Kidney glomerular epithelial cell (primary cell): ENCODE data around the gene CAPN15.
"Not testable (repeated sequence)": the region's sequence is repeated elsewhere in the genome, so short reads cannot be mapped to it uniquely, and the experiment has no call there.

Source experiments
- DNase-seq: peaks from one replicate; lab custom pipeline; 2025; lab: John Stamatoyannopoulos, UW

CAPN15 gene

DNA sequence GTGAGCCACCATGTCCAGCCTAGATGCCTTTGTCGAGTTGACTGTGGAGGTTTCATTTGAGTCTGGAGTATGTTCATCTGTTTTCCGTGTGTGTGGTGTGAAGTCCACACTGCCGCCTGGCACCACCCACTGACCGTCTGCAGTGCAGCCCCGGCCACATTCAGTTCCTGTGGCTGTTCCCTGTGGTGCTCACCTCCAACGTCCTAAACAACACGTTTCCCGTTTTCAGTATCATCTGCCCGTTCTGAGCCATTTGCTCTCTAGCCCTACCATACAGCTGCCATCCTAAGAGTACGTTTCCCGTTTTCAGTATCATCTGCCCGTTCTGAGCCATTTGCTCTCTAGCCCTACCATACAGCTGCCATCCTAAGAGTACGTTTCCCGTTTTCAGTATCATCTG is 20.0 kb upstream of the CAPN15 start:
- not testable (repeated sequence) for DNase-seq

DNA sequence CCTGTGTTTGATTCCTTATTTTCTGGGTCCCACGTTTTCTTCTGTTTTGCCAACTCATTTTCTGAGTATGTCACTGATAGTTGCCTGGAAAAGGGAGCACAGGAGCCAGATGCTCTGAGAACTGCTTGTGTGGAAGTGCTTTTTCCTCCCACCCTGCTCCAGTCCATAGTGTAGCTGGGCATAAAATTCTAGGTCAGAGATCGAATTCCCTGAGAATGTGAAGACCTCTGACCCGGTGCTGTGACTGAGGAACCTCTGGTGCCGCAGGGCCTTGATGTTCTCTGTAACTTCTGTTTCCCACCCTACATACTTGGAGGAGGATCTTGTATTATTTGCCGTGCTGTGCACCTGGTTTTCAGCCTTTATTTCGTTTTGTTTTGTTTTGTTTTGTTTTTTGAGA is 19.5 kb upstream of the CAPN15 start:
- DNase-seq: no peak

DNA sequence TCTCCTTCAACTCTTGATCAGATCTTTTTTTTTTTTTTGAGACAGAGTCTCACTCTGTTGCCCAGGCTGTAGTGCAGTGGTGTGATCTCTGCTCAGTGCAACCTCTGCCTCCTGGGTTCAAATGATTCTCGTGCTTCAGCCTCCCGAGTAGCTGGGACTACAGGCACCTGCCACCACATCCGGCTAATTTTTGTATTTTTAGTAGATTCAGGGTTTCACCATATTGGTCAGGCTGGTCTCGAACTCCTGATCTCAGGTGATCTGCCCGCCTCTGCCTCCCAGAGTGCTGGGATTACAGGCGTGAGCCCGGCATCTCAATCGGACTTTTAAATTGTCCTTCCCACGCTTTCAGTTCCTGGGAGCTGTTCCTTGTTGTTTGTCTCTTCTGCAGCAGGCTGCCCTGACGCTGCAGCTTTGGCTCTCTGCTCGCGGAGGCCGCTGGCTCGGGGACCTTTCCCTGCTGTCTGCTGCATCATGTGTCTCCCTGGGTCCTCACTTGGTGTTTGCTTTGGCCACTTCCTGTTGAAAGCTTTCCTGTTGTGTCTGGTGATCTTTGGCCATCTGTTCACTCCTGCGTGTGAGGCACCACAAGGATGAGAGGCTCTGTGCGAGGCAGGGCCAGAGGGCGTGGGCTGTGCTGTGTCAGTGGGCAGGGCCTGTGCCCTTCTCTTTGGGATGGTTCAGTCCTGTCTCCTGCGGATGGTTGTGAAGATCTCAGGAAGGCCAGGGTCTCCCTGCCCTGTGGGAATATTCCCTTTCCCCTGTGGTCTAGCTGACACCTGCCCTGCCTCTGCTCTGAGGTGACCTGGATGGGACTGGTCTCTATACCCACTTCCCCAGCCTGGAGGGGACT is 18.4 kb upstream of the CAPN15 start:
- no peak for DNase-seq

DNA sequence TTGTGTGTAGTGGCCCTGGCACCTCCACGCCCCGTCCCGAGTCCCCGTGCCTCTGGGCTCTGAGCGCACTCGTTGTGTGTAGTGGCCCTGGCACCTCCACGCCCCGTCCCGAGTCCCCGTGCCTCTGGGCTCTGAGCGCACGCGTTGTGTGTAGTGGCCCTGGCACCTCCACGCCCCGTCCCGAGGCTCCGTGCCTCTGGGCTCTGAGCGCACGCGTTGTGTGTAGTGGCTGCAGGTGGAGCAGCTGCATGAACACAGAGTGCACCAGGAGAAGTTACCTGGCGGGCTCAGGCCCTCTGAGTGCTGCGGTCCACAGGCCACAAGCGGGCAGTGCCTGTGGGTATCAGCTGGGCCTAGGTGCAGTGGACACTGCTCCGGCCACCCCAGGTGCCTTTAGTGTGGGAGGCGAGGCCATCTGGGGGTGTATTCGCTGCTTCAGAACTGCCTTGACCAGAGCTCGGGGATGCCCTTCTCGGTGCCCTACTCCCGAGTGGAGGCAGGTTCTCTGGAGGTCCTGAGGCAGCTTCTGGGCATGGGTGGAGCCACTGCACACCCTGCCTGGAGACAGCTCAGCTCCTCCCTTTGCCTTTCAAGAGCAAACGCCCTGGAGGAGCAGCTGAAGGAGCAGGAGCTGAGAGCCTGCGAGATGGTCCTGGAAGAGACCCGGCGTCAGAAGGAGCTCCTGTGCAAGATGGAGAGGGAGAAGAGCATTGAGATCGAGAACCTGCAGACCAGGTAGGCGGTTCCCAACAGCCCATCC is 17.3 kb upstream of the CAPN15 start:
- DNase-seq: no peak

DNA sequence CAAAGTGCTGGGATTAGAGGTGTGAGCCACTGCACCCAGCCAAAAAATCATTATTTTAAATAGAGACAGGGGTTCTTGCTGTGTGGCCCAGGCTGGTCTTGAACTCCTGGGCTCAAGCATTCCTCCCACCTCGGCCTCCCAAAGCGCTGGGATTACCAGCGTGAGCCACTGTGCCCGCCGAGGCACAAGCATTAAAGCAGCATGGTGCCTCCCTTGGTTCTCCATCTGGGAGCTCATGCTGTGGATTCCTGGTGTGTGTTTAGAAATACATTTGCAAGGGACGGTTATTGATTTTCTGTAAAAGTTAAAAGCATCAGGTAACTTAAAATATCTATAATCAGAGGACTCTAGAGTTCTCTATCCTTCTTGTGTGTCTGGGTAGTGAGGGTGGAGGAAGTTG is 14.7 kb upstream of the CAPN15 start:
- no peak for DNase-seq

DNA sequence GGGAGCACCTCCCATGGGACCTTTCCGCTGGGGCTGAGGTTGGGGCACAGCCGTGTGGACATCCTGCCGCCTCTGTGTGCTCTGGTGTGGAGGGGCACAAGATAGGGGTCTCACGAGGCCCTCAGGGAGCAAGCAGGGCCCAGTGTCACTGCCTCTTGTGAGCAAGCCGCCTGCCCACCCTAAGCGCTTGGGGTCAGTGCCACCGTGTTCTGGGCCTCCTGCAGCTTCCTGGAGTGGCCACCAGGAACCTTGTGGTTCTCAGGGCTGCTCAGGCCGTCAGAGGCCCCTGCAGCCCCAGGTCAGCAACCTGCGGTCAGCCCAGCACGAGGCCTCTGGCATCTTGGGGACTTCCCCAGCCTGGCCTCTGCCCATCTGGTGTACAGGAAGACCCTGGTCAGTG is 13.6 kb upstream of the CAPN15 start:
- DNase-seq: no peak

DNA sequence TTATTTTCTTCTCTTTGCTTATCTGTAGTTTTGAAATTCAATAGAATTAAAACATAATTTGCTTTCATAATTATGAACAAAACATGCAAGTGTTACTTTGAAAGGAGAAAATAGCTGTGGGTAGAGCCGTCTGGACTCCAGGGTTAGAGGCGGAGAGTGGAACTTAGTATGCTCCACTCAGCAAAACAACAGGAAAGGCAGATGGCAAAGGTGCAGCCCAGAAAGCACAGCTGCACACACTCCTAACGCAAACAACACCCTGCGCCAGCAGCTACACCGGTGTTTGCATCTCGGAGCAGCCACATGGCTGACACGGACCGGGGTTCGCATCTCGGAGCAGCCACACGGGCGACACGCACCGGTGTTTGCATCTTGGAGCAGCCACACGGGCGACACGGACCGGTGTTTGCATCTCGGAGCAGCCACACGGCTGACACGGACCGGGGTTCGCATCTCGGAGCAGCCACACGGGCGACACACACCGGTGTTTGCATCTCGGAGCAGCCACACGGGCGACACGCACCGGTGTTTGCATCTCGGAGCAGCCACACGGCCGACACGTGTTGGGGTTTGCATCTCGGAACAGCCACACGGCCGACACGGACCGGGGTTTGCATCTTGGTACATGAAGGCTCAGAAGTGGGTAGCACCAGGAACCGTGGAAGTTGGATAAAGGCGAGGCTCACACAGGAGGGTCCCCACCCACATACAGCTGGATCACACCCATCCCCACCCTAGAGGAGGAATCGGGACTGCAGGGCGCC is 12.2 kb upstream of the CAPN15 start:
- DNase-seq: no peak

DNA sequence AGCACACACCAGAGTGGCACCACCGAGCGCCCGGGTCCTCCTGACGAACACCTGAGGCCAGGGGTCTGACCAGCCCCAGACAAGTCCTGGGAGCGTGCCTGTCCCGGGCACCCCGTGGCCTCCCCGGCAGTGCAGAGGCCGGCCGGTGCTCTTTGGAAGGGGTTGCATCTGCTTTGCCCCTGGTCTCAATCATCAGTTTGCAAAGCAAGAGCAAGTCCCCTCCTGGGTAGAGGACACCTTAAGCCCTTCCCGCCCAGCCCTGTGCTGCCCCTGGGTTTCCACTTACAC is 11.6 kb upstream of the CAPN15 start:
- DNase-seq: no peak

DNA sequence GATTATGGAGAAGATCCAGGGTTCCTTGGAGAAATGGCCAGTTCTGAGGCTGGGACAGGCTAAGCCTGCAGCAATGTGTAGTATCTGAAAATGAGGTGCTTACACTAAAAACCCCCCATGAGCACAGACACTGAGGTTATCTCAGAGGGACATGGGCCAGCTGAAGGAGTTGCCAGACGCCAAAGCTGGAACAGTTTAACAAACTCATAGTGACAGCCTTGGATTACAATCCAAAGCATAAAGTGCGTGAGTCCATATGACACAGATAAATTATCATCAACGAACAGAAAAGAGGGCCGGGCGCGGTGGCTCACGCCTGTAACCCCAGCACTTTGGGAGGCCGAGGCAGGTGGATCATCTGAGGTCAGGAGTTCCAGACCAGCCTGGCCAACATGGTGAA is 11.2 kb upstream of the CAPN15 start:
- DNase-seq: no peak

DNA sequence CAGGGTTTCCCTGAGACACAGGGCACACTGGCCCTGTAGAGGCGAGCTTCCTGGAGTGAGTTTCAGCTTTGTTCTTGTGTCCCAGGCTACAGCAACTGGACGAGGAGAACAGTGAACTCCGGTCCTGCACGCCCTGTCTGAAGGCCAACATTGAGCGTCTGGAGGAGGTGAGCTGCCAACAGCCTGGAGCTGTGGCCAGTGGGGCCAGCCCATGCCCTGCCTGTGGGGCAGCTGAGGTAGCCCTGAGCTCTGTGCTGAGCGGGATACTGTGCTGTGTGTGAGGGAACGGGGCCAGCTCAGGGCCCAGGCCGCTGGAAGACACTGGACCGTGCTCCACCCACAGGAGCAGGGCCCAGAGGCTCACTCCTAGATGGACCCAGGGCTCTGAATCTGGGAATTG is 8.7 kb upstream of the CAPN15 start:
- DNase-seq: no peak

DNA sequence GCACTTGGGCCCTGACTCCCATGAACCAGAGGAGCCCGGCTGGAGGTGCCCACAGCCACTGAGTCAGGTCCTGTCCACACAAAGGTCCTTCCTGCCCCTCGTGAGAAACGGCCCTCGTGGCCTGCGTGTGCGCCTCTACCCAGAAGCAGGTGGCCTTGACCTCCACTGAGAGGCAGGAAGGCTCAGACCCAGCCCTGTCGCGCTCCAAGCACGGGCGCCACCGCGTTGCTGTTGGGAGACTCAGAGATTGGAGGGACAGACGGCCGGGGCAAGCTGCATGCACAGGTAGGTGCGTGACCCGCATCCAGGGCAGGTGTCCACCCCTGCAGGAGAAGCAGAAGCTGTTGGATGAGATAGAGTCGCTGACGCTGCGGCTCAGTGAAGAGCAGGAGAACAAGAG is 8.1 kb upstream of the CAPN15 start:
- DNase-seq: no peak

DNA sequence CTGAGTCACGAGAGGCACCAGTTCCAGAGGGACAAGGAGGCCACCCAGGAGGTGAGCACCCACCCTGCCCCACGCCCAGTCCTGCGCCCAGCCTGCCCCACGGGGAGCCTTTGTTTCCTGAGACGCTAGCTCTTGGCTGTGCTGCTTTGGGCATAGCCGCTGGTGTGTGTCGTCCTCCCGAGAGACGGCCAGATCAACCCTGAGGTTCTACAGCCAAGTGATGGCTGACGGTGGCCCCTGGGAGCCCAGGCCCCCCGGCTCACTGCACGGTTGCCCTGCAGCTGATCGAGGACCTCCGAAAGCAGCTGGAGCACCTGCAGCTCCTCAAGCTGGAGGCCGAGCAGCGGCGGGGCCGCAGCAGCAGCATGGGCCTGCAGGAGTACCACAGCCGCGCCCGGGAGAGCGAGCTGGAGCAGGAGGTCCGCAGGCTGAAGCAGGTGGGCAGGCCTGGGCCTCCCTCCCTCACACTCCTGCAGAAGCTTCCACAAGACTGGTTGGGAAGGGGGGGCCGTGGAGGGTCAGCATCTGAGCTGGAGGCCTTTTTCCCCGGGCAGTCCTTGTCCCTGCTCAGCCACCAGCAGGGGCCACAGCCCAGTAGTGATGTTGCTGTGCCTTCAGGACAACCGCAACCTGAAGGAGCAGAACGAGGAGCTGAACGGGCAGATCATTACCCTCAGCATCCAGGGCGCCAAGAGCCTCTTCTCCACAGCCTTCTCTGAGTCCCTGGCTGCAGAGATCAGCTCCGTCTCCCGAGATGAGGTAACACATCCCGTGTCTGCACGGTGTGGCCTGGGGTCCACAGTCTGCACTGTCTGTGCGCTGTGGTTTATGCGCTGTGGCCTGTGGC is 7.4 kb upstream of the CAPN15 start:
- DNase-seq: no peak

DNA sequence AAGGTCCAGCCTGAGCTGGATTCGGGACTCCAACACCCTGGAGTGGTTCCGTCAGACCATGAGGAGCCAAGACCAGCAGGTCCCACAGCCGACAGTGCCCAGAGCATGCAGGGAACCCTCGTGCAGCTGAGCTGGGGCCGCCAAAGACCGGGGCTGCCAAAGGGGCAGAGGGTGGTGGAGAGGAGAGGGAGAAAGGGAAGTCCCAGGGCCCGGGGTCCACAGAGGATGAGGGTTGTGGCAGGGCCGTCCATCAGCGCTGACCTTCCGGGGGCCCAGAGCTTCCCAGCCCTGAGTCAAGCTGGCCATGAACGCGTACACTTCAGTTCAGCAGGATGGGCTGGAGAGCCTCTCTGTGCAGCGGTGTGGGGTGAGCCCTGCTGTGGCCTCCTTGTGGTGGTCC is 6.7 kb upstream of the CAPN15 start:
- DNase-seq: no peak

DNA sequence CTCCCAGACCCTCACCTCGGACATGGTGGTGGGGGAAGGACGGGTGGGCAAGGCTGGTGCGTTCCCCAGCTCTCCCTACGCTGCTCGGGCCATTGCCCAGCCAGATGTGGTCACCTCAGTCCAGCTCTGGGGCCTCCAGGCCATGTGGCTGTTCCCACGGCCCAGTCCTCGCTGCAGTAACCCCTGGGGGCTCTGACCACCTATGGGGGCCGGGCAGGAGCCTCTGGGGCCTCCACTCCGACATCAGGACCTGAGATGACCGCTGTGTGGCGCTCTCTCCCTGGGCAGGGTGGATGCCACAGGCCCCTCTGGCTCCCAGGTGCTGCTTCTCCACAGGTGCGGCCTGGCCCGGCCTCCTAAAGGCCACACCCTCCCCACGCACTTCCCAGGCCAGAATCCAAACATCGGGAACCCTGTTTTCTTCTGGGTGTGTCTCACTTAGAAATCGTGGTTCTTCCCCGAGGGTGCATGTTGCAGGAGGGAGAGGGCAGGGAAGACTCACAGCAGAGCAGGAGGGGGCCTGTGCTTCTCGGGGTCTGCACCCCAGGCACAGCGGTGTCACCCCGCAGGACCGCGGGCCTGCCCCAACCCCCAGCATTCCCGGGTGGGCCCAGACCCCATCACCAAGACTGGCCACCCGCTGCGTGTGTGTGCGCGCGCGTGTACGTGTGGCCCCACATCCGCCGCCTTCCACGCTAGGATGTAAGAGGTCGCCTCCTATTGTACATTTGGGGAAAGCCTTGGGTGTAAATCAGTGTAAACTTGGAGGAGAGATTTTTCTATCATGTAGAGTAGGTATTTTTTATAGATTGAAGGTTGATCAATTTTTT is 5.9 kb upstream of the CAPN15 start:
- DNase-seq: no peak

DNA sequence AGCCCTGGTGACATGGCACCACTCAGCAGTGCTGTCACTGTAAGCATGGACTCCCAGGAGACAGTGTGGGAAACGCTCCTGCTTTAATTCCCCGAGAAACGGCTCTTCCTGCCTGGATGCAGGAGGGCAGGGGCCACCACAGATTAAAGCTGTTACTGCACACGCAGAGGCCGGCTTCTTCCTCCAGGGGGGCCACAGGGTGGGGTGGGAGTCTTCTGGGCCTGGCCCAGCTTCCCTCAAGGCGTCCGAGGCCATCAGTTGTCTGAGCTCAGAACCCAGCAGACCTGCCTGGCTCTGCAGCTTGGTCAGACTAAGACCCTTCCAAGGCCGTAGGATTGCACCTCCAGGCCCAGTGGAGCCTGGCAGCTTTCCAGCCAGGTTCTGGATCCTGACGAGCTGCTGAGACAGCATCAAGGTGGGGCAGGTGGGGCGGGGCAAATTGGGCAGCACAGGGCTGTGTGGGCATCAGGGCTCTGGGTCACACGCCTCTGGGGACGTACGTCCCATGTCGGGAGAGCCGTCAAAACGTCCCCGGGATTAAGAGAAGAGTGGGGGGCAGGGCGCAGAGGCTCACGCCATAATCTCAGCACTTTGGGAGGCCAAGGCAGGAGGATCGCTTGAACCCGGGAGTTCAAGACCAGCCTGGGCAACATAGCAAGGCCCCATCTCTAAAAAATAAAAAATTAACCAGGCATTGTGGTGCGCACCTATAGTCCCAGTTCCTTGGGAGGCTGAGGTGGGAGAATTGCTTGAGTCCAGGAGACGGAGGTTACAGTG is 5.0 kb upstream of the CAPN15 start:
- DNase-seq: no peak

DNA sequence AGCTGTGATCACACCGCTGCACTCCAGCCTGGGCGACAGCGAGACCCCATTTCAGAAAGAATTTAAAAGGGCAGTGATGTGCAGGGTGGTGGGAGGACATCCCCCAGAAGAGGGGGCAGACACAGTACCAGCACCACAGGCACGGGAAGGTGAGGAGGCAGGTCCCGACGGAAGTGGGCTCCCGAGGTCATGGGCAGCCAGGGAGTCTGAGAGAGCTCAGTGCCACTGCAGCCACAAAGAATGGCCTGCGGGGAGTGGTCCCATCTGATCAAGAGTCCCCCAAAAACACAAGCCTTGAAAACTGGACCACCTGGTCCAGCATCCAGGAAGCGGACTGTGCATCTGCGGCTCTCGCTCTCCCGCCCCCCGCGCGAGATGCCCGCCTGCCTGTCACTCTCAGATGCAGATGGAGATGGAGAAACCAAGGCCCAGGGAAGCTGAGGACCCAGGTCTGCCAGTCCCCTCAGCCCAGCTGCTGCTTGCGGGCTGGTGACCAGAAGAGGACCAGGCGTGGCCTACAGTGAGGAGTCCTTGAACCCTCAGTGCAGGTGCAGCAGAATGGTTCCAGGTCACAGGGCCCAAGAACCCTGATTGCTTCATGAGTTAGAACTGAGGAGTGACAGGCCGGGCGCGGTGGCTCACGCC is 4.3 kb upstream of the CAPN15 start:
- DNase-seq: no peak

DNA sequence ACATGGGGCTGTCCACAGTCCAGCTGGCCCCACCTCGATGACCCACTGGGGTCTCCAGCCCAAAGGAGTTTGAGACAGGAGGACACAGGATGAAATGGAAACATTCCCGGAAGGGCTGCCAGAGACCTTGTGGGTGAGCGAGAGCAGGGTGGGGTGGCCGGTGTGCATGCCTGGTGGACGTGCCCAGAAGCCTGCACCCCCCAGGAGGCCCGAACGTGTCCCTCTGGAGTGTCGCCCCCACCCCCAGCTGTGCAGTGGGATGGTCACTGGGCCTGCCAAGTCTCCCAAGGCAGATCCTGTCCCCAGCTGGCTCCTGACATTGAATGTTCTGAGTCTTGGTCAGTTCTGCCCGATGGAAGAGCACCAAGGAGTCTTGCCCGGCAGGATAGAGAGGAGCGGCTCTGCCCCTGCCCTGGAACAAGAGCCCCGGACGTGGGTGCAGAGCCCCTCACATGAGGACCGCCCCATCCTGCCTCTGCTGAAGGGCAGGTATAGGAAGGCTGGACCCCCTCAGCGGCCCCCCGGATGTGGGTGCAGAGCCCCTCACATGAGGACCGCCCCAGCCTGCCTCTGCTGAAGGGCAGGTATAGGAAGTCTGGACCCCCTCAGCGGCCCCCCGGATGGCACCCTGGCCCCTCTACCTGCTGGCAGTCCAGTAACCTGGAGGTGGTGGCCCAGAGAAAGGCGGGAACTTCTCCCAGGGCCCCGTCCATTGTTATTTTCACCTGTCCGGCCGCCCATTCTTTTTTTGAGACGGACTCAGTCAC is 3.1 kb upstream of the CAPN15 start:
- DNase-seq: no peak

DNA sequence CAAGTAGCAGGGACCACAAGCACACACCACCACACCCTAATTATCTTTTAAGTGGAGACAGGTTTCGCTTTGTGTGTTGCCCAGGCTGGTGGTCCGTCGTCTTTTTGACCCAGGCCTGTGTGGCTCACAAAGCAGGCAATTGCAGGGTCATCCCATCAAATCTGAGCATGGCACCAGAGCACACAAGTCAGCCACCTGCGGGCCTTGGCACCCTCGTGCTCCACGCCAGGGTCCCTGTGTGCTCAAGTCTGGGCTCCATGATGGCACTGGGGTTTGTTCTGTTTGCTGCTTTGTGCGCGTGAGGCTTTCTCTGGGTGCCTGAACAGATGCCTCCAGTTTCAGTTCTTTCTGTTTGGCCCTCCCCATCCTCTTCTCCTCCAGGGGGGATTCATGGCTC is 2.4 kb upstream of the CAPN15 start:
- DNase-seq: no peak

DNA sequence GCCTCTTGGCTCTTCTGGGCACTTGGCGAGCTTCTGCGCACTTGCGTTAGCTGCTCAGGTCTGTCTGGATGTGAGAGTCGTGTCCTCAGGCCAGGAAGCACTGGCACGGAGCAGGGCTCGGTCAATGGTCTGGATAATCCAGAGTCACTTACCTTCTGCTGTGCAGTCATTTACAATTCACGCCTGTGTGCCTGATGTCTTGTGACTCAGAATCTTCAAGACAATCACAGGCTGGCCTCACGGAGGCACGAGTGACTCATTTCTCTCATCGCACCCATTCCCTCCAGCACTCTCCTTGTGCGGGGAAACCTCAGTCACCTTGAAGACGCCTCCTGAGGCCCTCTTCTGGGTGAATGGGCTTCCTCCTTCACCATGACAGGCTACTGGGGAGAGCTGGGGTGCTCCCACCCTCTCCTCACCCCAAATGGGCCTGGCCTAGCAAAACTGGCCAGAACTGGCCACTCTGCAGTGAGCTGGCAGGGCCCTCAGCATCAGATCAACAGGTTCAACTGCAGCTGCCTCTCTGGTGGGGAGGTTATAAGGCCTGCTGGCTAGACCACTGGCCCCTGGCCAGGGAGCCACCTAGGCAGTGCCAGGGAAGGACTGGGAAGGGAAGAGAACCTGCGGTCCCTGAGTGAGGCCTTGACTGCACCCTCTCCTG is 1.9 kb upstream of the CAPN15 start:
- peak; percentile 85 for DNase-seq
